ENCODE measurements around the gene RILPL1.

DNA sequence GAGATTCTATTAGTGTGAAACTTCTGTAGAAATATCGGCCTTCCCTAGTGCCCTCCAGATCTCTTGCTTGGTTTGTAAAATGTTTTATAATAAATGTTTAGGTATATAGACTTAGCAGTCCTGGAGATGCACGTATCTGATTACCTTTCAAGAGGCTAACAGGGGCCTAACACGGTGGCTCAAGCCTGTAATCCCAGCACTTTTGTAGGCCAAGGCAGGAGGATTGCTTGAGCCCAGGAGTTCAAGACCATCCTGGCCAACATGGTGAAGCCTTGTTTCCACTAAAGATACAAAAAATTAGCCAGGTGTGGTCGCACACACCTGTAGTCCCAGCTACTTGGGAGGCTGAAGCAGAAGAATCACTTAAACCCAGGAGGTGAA lies 87.2 kb downstream of the RILPL1 start:
- TF ChIP-seq, protein P1, sequence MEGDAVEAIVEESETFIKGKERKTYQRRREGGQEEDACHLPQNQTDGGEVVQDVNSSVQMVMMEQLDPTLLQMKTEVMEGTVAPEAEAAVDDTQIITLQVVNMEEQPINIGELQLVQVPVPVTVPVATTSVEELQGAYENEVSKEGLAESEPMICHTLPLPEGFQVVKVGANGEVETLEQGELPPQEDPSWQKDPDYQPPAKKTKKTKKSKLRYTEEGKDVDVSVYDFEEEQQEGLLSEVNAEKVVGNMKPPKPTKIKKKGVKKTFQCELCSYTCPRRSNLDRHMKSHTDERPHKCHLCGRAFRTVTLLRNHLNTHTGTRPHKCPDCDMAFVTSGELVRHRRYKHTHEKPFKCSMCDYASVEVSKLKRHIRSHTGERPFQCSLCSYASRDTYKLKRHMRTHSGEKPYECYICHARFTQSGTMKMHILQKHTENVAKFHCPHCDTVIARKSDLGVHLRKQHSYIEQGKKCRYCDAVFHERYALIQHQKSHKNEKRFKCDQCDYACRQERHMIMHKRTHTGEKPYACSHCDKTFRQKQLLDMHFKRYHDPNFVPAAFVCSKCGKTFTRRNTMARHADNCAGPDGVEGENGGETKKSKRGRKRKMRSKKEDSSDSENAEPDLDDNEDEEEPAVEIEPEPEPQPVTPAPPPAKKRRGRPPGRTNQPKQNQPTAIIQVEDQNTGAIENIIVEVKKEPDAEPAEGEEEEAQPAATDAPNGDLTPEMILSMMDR (conservative IDR thresholded peaks at IDR 0.05; ENCODE audit: low read depth, low read length): no peak
- no peak for TF ChIP-seq EZH2phosphoT487 (IDR thresholded peaks at IDR 0.05; ENCODE audit: borderline replicate concordance, low read length)

Measured in PC-3 (cell line).